GM19043 (cell line): ENCODE results near the gene PSG1.
"Not testable (repeated sequence)": the region's sequence is repeated elsewhere in the genome, so short reads cannot be mapped to it uniquely, and the experiment has no call there.

ENCODE experiments used
- ATAC-seq: cut with Tn5 transposase; IDR thresholded peaks from one replicate; pipeline ENCODE4 v1.9.1; 2021; ENCODE audit warnings: low read depth; ENCODE audit not compliant: unreplicated experiment

PSG1 gene

GRCh38 chr19:42831221-42832019 is 48.1 kb downstream of the PSG1 start:
- ATAC-seq: no peak

GRCh38 chr19:42821306-42821977 is 58.1 kb downstream of the PSG1 start:
- ATAC-seq: not testable (repeated sequence)

GRCh38 chr19:42819960-42820650 is 59.4 kb downstream of the PSG1 start:
- ATAC-seq: not testable (repeated sequence)

GRCh38 chr19:42816894-42817293 is 62.6 kb downstream of the PSG1 start:
- ATAC-seq: no peak
